Choroid plexus epithelial cell (primary cell): ENCODE results near the gene TCEAL4.

ENCODE experiments used
- DNase-seq: peaks from one replicate; pipeline ENCODE4 v3.0.0-alpha.2; 2010; ENCODE audit warnings: low read depth
- H3K4me3 ChIP-seq: 2 replicates; pipeline ENCODE4 v1.5.1; 2011; ENCODE audit warnings: low read depth, mild to moderate bottlenecking, control low read depth, low read length, moderate library complexity
- CTCF ChIP-seq: conservative IDR thresholded peaks from 2 replicates; pipeline ENCODE4 v1.5.1; 2011; ENCODE audit warnings: low read depth, mild to moderate bottlenecking, control low read depth, inconsistent platforms, low read length, moderate library complexity

Gene TCEAL4

GRCh38 chrX:103560256-103560655, 25.1 kb upstream of the TCEAL4 start:
- TF ChIP-seq CTCF: no peak
- no peak for DNase-seq
- no peak overlapping the region for H3K4me3 ChIP-seq

GRCh38 chrX:103562801-103563200, 22.5 kb upstream of the TCEAL4 start:
- H3K4me3 ChIP-seq: no peak overlapping the region
- DNase-seq: no peak
- no peak for TF ChIP-seq CTCF

- no peak for DNase-seq
- no peak for TF ChIP-seq CTCF
Observed at GRCh38 chrX:103565197-103565596, 20.1 kb upstream of the TCEAL4 start.

GRCh38 chrX:103565752-103566151, 19.6 kb upstream of the TCEAL4 start:
- no peak for TF ChIP-seq CTCF
- peak; percentile 72 for DNase-seq

More at GRCh38 chrX:103565197-103565596, 20.1 kb upstream of the TCEAL4 start:
- H3K4me3 ChIP-seq: no peak overlapping the region

GRCh38 chrX:103571121-103571520, 14.2 kb upstream of the TCEAL4 start:
- no peak for DNase-seq
- H3K4me3 ChIP-seq: no peak overlapping the region
- no peak for TF ChIP-seq CTCF

More at GRCh38 chrX:103565752-103566151, 19.6 kb upstream of the TCEAL4 start:
- H3K4me3 ChIP-seq: no peak overlapping the region

- no peak for DNase-seq
- no peak for TF ChIP-seq CTCF
- H3K4me3 ChIP-seq: no peak overlapping the region
Observed at GRCh38 chrX:103571726-103572125, 13.6 kb upstream of the TCEAL4 start.

- H3K4me3 ChIP-seq: no peak overlapping the region
- no peak for TF ChIP-seq CTCF
- DNase-seq: no peak
Observed at GRCh38 chrX:103573202-103573601, 12.1 kb upstream of the TCEAL4 start.
